ENCODE results near the gene CPNE8.
A peak's percentile ranks its signal among the peaks of the same experiment; 100 is the strongest.
"Not testable (repeated sequence)": the region's sequence is repeated elsewhere in the genome, so short reads cannot be mapped to it uniquely, and the experiment has no call there.

The CPNE8 gene

DNA sequence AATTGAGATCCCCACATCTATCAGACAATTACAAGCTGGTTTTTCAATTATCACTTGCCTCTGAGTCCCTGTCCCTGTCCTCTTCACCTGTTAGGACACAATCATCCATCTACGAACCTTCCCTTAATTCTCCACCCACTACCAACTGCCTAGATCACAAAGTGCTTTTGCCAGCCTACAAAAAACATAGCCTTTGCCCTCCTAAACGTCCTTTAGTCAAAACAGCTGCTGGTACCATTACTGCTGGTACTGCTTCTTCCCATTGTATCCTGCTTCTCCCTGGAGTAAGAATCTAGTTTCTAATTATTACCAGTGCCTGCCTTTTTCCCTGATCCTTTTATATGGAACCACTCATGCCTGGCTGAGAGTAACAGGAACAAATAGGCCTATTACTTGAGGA is 82.1 kb downstream of the CPNE8 start:
- no peak for DNase-seq

DNA sequence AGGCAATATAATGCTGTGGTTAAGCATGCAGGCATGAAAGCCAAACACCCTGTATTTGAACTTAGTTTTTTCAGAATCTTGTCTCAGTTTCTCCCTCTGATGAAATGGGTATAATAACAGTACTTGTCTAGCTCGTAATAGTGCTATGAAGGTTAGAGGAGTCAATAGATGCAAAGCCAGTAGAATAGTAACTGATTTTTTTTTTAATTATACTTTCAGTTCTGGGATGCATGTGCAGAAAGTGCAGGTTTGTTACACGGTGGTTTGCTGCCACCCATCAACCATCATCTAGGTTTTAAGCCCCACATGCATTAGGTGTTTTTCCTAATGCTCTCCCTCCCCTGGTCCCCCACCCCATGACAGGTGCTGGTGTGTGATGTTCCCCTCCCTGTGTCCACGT is 87.4 kb downstream of the CPNE8 start:
- no peak for DNase-seq

DNA sequence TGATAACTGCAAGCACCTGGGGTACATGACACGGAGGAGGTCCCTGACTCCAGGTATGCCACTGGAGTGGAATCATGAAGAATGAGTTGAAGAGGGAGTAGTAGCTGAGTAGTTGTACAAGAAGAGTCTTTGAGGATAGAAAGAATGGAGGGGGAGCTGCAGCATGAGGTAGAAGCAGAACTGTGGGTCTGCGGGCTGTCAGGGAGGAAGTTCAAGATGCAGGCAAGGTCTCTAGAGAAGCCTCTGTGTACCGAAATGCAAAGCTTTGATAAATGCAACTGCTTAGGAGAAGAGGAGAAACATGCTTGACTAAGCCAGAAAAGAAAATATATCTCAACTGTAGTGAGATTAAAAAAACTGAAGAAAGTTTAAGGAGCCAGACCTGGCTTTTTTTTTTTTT is 91.5 kb downstream of the CPNE8 start:
- no peak for DNase-seq

DNA sequence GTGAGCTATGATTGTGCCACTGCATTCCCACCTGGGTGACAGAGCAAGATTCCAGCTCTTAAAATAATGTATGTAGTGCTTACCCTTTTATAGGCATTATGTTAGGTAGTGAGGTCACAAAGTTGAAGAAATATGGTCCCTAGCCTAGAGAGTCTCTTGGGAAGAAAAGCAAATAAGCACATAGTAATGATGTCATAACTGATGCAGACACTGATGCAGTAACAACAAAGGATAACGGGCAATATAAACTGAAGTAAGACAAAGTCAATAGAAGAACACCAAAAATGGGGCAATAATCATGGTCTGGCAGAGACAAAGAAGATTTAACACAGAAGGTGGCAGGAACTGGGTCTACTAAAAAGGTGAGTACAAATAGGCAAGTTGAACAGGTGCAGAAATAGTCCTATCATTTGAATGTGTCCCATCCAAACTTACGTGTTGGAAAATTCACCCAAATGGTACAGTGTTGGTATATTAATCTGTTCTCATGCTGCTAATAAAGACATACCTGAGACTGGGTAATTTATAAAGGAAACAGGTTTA is 93.5 kb downstream of the CPNE8 start:
- no peak for DNase-seq

DNA sequence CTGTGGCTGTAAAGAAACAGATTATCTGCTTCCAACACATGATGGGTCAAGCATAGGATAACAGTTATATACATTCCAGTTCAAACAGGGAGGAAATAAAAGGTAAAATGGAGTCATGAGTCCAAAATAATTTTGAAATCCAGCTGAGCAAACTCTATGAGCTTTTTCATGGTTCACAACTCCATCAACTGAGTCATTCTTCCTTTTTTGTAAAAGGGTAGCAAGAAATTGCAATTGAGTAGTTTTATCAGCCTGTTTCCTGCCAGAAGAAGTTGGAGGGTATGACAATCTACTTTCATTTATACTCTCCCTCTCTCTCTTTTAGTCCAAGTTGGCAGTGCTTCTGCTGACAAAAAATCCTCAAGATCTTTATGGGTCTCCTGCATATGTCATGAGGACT is 95.6 kb downstream of the CPNE8 start:
- DNase-seq = no peak

DNA sequence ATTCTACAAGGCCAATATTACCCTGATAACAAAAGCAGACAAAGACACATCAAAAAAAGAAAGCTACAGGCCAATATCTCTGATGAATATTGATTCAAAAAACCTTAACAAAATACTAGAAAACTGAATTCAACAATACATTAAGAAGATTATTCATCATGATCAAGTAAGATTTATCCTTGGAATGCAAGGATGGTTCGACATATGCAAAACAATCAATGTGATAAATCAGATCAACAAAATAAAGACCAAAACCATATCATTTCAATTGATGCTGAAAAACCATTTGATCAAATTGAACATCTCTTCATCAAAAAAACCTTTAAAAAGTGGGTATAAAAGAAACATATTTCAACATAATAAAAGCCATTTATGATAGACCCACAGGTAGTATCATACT is 117.3 kb downstream of the CPNE8 start:
- no peak for DNase-seq

DNA sequence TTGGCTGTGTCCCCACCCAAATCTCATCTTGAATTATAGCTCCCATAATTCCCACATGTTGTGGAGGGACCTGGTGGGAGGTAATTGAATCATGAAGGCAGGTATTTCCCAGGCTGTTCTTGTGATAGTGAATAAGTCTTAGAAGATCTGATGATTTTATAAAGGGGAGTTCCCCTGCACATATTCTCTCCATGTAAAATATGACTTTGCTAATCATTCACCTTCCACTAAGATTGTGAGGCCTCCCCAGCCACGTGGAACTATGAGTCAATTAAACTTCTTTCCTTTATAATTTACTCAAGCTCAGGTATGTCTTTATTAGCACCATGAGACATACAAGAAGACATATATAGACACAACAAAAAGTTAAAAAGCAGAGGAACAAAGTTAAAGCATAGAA is 120.0 kb downstream of the CPNE8 start:
- DNase-seq = no peak

DNA sequence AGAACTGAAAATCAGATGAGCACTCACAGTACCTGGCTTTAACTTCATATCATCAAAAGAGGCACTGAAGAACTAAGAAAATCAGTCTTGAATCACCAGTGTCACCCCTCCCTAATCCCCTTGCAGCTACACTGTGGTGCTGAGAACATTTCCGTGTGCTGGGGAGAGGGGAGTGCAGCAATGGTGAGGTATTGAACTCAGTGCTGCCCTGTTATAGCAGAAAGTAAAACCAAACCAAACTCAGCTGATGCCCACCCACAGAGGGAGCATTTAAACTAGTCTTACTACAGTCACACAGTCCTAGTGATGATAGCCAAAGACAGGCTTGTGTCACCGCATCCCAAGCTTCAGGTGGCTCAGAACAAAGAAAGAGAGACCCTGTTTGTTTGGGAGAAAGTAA is 122.1 kb downstream of the CPNE8 start:
- DNase-seq = no peak

DNA sequence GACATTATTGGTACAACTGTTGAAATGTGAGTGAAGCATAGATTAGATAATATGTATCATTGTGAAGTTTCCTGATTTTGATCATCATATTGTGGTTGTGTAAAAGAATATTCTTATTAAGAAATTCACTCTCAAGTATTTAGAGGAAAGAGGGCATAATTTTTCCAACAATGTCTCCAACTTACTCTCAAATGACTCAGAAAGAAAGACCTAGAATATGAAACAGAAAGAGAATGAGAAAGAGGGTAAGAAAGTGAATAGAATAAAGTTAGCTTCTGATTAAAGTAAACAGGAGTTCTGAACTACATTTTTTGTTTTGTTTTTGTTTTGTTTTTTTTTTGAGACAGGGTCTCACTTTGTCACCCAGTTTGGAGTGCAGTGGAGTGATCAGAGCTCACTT is 123.0 kb downstream of the CPNE8 start:
- no peak for DNase-seq

DNA sequence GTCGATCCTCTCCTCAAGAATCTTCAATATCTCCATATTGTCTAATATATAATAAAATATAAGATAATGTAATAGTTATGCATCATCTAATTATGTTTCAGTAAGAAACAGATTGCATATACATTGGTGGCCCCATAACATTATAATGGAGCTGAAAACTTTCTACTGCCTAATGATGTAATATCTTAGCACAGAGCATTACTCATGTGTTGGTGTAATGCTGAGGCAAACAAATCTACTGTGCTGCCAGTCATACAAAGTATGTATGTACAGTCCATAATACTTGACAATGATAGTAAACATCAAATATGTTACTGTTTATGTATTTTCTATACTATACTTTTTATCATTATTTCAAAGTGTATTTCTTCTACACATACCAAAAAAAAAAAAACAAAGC is 128.7 kb downstream of the CPNE8 start:
- no peak for DNase-seq

DNA sequence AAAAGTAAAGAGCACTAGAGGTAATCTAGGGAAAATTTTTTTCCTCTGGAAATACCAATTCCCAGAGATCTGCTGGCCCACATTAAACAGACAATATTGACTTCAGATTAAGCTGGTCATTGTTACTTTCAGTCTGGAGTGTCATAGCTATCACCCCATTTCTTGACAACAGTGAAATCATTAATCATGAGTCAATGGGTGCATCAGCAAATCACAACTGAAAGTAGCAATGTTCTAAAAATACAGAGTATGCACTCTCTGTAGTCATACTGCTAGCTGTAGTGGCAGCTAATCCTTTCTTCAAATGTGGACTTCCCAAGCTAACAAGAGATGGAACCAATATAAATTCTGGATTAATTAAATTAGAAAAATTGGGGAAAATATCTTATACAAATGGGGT is 129.9 kb downstream of the CPNE8 start:
- no peak for DNase-seq

DNA sequence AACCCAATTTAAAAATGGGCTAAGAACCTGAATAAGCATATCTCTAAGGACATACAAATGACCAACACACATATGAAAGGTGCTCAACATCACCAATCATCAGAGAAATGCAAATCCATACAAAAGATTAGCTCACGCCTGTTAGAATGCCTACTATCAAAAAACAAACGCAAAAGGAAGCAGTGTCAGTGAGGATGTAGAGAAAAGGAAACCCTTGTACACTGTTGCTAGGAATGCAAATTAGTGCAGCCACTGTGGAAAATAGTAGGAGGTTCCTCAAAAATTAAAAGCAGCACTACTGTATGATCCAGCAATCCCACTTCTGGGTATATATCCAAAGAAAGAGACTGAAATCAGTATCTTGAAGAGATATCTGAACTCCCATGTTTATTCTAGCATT is 133.0 kb downstream of the CPNE8 start:
- DNase-seq = no peak

DNA sequence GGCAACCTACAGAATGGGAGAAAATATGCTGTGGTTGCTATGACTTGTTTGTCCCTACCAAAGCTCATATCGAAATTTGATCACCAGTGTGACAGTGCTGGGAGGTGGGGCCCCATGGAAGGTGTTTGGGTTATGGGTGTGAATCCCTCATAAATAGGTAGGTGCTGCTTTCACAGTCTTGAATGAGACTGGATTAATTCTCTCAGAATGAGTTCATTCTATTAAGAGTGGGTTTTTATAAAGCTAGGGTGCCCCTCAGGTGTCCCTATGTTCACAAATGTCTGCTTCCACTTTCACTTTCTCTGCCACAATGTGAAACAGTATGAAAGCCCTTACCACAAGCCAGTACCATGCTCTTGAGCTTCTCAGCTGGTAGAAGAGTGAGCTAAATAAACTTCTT is 133.5 kb downstream of the CPNE8 start:
- peak; percentile 43 for DNase-seq

DNA sequence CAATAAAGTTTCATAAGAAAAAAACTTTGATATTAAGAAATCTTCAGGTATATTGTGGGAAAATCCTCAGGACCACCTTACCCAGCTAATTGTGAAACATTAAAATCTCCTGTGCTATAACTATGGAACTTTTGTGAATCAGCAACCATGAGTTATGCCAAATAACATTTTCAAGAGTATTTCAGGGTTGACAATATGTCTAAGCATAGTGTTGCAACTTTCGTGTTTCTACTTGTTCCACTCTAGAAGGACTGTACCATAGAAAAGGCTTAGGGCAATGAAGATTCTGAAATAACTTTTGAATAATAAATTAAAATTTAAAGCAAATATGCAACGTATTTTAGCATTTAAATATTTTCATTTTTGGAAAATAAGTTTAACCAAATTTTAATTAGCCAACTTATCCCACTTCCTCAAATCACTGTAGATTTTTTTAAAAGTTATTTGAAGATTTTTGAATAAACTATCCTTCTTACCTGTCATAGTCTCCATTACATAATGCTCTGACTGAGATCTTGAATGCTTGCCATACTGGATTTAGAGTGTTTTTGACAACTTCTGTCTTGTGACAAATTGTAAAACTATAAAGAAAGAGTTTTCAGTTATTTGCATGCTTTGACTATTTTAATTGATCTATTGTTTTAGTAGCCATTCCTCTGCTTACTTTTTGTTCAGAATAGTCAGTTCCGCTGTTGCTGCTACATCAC is 143.6 kb downstream of the CPNE8 start:
- DNase-seq = no peak

DNA sequence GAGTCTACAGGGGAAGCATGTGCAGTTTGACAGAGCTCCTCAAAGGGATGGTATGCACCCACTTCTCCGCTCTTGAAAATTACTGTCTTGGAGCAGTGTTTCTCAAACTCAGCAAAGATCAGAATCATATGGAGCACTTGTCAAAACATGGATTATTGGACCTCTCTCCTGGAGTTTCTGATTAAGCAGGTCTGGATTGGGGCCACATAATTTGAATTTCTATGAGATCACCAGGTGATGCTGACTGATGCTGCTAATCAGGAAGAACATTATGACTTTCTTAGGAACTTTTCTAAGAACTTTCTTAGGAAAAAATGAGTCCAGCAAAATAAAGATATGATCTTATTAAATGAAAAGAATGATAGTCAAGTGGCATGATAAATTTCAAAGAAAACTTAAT is 144.3 kb downstream of the CPNE8 start:
- DNase-seq = no peak

DNA sequence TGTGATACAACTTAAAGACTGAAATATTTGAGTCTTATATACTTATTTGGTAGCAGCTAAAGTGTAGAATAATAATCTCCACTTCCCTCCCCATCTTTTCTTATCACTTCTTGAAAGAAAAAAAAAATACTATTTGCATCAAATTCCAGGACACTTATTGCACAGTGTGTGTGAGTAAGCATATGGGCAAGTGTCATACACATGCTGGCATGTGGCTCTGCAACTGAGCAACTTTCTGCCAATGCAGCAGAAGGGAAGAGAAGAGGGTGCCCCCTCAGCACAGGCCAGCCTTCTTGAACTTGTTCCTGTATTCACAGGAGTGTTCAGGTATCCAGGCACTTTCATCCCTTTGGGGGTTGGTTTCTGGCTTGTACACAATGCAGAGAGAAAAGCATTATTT is 145.8 kb downstream of the CPNE8 start:
- no peak for DNase-seq

DNA sequence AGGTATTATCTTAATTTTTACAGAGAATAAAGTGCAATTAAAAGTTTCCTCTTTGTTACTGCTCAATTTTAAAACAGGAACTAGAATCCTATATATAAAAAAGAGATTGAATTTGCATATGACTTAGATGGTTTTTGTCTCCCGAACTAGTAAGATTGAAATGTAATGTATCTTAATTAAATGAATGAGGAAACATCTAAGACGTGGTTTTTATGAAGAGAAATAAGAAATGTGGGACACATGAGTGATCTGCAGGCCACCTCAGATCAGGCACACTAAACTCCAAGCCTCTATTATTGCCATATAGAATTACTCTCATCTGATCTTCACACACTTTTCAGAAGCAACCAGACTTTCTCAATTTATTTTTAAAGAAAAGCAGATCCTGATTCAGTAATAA is 158.6 kb downstream of the CPNE8 start:
- DNase-seq = no peak

DNA sequence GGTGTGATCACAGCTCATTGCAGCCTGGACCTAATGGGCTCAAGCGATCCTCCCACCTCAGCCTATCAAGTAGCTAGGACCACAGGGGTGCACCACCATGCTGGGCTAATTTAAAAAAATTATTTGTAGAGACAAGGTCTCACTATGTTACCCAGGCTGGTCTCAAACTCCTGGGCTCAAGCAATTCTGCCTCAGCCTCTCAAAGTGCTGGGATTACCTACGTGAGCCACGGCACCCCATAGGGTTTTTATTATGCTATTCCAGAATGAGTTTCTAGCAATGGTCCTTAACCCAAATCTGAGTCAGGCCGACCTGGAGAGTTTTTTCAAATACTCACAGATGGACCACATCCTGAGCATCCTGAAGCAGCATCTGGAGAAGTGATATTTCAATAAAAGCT is 159.8 kb downstream of the CPNE8 start:
- DNase-seq = no peak

DNA sequence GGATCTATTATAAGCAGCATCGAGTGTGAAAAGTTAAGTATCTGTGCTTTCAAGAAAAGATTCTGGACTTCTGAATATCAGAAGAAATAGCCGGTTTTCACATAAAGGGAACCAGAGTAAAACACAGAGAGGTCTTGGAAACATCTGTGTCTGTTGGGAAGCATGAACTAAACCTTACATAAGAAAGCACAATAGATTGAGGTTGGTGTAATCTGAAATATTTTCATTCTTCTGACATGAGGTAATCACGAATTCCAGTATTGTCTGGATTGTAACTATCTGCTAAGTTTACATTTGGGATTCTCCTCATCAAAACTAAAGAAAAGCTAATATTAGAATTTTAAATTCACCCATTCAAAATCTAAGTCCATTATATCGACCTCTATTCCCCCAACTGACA is 161.3 kb downstream of the CPNE8 start:
- DNase-seq = no peak

DNA sequence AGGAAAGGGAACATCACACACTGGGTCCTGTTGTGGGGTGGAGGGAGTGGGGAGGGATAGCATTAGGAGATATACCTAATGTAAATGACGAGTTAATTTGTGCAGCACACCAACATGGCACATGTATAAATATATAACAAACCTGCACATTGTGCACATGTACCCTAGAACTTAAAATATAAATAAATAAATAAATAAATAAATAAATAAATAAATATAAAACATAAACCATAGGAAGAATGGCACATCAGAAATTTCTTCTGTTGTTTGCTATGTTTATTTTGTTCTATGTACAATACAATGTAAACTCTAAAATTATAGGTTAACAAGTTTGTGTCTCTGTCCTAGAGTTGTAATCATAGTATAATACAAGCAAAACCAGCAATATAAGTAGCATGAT is 162.9 kb downstream of the CPNE8 start:
- not testable (repeated sequence) for DNase-seq

DNA sequence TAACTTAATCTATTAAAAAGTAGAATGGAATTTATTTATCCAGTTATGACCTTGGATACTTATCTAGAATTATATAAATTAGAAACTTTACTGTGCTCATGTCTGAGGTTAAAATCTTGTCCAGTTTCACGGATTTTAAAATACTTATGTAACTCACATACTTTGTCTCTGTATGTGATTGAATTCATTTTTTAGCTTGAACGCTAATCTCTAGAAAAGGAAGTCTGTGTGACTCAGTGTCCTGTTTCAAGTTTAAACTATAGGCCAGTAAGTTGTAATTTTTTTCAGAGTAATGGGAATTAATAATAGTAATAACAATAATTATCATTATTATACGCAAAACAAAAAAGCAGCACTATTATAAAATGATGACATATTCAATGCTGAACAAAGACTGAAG is 168.6 kb downstream of the CPNE8 start:
- no peak for DNase-seq

DNA sequence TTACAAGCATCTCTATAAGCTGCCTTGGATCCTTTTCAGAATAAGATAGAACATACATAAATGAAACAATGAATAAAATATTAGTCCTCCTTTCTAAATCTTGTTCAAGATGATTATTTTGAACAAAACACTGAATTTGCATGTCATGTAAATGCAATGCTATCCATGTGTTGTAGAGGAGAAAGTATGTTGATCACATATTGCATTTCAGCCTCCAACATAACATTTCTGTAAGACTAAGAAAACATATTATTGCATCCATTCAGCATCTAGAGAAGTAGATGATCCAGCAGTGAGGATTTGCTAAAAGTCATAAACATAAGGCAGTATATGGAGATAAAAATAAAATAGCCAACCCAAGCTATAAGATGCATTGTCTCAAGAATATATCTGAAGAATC is 172.6 kb downstream of the CPNE8 start:
- DNase-seq = no peak

DNA sequence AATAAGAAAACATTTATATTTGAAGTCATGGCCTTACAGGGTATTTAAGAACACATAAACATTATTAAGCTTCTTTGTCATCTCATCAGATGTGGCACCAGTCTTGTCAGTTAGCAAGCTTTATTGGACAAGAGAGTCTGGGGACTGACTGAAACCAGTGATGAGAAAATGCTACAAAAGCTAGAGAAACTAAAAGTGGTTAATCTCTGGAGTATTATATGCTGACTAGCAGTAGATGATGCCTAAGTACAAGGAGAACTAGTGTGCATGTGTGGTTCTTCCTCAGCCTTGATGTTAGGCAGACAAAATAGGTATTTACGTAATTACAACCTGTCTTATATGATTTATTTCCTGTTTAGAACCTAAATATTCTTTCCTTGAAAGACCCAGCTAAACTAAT is 176.5 kb downstream of the CPNE8 start:
- no peak for DNase-seq

DNA sequence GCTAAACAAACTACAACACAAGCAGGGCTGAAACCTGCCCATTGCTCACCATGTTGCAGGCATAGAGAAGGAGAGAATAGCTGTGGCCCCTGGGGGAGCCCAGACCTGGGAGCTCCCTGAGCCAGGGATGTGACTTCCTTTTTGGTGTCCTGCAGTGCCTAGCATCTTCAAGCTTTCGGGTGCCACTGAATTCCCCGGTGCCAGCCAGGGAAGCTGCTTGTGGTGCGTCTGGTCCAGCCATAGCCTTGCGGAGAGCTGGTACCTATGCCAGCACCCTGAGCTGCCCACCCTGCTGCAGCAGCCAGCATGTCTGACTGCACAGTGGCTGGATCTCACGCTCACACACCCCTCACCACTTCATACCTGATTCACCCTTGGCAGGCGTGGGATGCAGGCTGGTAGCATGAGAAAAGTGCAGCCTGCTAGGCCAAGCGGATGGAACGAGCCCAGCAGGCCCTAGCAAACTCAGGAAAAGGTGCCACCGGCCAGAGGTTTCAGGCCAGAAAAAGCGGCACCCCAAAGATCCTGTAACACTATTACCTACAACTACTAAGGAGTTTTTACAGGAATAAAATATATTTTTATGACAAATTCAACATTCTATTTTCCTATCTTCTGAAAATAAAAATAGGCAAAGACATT is 183.7 kb downstream of the CPNE8 start:
- DNase-seq = no peak

DNA sequence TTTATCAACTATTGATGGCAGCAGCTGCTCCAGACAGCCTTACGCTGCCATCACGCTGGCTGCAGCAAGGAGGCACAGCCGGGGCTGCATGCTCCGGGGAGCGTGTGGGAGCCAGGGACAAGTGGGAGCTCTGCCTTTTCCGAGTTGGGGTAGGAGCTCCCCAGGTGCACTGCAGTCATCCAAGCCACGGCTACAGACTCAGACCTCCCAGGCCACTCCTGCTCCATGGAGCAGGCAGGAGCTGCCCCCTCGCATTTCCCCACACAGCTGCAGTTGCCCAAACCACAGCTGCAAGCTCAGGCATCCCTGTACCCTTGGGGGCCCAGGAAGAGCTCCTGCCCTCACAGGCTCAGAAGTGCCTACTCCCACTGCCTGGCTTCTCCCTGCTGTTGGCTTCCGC is 184.7 kb downstream of the CPNE8 start:
- no peak for DNase-seq
